Epithelial cell of proximal tubule (primary cell): Measurements from ENCODE around the gene TSPAN13. TPM values are rescaled to one million over a fixed set of nuclear protein-coding genes. Genes with fewer than 3 reads are reported as not detected.

Experiments used
- DNase-seq: peaks from one replicate; pipeline ENCODE4 v3.0.0-alpha.2; 2011; ENCODE audit warnings: low read depth
- H3K4me3 ChIP-seq: 2 replicates; pipeline ENCODE4 v1.5.1; 2011; ENCODE audit warnings: low read depth, mild to moderate bottlenecking, low read length
- CTCF ChIP-seq: conservative IDR thresholded peaks from 2 replicates; pipeline ENCODE4 v1.5.1; 2012; ENCODE audit warnings: low read depth, mild to moderate bottlenecking, low read length
- total RNA-seq: library from RNA; depleted of rRNA; stranded (reverse); fragments of >200 nt; gene quantifications from 2 replicates; pipeline ENCODE4 v1.2.3, GENCODE V29; 2015

Gene TSPAN13
- total RNA-seq, 1 donor from 2014 or later: 25.8 TPM

GRCh38 chr7:16729541-16729940 is 24.0 kb upstream of the TSPAN13 start:
- DNase-seq: no peak
- no peak overlapping the region for H3K4me3 ChIP-seq
- TF ChIP-seq CTCF: no peak

- H3K4me3 ChIP-seq: no peak overlapping the region
- DNase-seq: no peak
- no peak for TF ChIP-seq CTCF
These were observed 22.6 kb upstream of the TSPAN13 start for GRCh38 chr7:16730937-16731336.

GRCh38 chr7:16732828-16733227 is 20.7 kb upstream of the TSPAN13 start:
- no peak overlapping the region for H3K4me3 ChIP-seq
- DNase-seq: no peak
- no peak for TF ChIP-seq CTCF

- TF ChIP-seq CTCF: no peak
- no peak overlapping the region for H3K4me3 ChIP-seq
These were observed 19.3 kb upstream of the TSPAN13 start for GRCh38 chr7:16734148-16734726.

GRCh38 chr7:16735020-16735419 is 18.5 kb upstream of the TSPAN13 start:
- no peak overlapping the region for H3K4me3 ChIP-seq
- TF ChIP-seq CTCF: no peak
- no peak for DNase-seq

More at GRCh38 chr7:16734148-16734726, 19.3 kb upstream of the TSPAN13 start:
- DNase-seq: no peak

GRCh38 chr7:16738011-16738688 is 15.4 kb upstream of the TSPAN13 start:
- DNase-seq: no peak
- no peak overlapping the region for H3K4me3 ChIP-seq
- no peak for TF ChIP-seq CTCF
